NCI-H1436 treated with DMSO at 0.1 percent for 48 hours (cell line): ENCODE data around the gene CPSF4L.
"Not testable (repeated sequence)": the region's sequence is repeated elsewhere in the genome, so short reads cannot be mapped to it uniquely, and the experiment has no call there.

ENCODE experiments used
- DNase-seq: peaks from one replicate; lab custom pipeline; 2025; lab: John Stamatoyannopoulos, UW

The CPSF4L gene

DNA sequence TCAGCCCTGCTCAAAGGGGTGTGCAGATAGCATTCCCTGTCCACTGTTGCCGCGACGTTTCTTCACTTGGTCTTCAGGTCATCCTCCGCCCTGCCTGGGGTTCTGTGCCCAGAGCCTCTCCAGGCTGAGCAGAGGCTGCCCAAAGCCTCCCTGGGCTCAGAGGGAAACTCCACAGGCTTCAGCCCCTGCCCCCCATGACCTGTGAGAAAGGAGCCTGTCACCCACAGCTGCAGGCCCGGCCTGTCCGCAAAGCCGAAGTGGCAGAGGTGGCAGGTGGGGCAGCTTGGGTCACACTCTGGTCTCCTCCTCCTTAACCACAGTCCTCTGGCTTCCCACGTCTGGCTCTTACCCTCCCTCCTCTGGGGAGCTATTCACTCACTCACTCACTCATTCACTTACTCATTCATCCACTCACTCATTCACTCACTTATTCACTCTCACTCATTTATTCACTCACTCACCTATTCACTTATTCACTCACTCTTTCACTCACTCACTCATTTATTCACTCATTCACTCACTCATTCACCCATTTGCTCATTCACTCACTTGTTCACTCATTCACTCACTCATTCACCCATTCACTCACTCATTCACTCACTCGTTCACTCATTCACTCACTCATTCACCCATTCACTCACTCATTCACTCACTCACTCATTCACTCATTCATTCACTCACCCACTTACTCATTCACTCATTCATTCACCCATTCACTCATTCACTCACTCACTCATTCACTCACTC, 7.1 kb upstream of the CPSF4L start:
- DNase-seq: no peak

GRCh38 chr17:73267648-73268537, 6.2 kb upstream of the CPSF4L start:
- DNase-seq: no peak

GRCh38 chr17:73266796-73267195, 5.1 kb upstream of the CPSF4L start:
- no peak for DNase-seq

GRCh38 chr17:73265646-73266640, 4.3 kb upstream of the CPSF4L start:
- no peak for DNase-seq

DNA sequence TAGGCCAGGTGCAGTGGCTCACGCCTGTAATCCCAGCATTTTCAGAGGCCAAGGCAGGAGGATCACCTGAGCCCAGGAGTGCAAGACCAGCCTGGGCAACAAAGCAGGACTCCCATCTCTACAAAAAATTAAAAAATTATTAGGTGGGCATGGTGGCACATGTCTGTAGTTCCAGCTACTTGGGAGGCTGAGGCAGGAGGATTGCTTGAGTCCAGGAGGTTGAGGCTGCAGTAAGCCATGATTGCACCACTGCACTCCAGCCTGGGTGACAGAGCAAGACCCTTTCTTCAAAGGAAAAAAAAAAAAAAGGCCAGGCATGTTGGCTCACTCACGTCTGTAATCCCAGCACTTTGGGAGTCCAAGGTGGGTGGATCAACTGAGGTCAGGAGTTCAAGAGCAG, 2.8 kb upstream of the CPSF4L start:
- DNase-seq: not testable (repeated sequence)

- DNase-seq: no peak
Measured at GRCh38 chr17:73262676-73263642, 1.3 kb upstream of the CPSF4L start.

GRCh38 chr17:73261952-73262675, 434 bp upstream of the CPSF4L start:
- DNase-seq: no peak

DNA sequence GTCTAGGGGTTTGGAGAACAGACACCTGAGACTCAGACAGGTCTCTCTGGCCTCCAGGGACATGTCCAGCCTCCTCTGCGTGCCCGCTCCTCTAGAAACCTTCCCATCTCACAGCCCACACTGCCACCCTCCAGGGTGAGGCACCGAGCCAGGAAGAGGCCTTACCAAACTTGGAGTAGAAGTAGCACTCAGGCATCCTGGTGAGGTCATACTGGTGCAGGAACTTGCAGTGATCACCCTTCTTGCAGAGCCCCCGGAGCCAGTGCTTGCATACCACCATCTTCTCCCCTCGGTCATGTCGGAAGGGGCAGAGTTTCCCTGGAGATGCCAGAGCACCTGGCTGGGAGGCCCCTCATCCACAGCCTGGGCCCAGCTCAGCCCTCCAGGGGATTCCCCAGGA, 4.2 kb downstream of the CPSF4L start:
- DNase-seq: no peak

- no peak for DNase-seq
Measured at GRCh38 chr17:73256220-73256619, 5.5 kb downstream of the CPSF4L start.

GRCh38 chr17:73255671-73256181, 6.0 kb downstream of the CPSF4L start:
- DNase-seq: no peak

GRCh38 chr17:73251871-73252270, 9.8 kb downstream of the CPSF4L start:
- no peak for DNase-seq

DNA sequence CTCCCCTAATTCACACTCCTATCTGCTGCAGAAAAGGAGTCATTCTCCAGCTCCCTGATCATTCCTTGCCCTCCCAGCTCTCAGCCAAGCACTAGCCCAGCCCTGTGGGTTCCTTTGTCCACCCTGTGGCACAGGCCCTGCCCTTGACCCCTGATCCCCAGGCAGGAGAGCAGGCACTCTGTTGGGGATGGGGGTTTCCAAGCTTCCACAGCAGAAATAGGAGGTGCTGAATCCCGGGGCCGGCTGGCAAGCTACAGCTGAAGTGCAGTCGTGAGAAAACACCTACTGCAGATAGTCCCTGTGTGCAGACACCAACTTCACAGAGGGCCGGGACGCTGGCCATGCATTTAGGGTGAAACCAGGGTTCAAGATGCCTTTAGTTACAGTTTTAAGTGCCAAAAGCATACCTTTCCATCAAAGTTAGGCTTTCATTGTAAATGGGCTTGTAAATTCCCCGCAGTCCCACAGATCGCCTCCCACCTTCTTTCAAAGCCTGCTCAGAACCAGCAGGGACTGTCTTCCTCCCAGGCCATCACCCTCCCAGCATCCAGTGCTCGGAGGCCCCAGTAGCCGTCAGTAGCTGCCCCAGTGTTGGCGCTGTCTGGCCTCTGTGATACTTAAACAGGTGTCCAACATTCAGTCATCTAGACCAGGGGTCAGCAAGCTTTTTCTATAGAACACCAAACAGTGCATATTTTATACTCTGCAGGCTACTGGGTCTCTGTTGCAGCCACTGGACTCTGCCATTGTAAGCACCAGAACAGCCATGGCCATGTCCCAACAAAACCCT, 10.6 kb downstream of the CPSF4L start:
- DNase-seq: no peak

DNA sequence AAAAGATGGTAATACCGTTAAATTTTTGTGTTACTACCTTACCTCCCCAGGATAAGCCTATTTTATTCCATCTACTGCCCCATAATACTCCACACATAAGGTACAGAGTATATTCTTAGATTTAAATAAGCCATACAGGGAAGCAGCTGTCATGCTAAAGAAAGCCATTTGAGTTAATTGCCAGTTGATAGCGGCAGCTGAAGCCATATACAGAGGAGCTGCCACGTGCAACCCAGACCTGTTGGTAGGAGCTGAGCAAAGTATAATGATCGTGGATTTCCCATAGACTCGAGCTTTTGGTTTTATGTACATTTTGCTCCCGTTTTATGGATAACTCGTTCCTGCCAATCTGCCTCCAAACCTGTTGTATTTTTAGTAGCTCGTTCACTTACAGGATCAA, 12.0 kb downstream of the CPSF4L start:
- peak; percentile 23 for DNase-seq

- DNase-seq: no peak
Measured at GRCh38 chr17:73248532-73248931, 13.1 kb downstream of the CPSF4L start.

- DNase-seq: no peak
Measured at GRCh38 chr17:73247726-73248125, 14.0 kb downstream of the CPSF4L start.

GRCh38 chr17:73240561-73240960, 21.1 kb downstream of the CPSF4L start:
- DNase-seq: no peak

GRCh38 chr17:73237714-73238113, 24.0 kb downstream of the CPSF4L start:
- no peak for DNase-seq

GRCh38 chr17:73234736-73235135, 26.9 kb downstream of the CPSF4L start:
- no peak for DNase-seq
